ENCODE results near the gene FAM170A.

The FAM170A gene

GRCh38 chr5:119656023-119656422 is 26.7 kb downstream of the FAM170A start:
- Histone ChIP-seq H3K36me3 (ENCODE audit: control insufficient read depth, low read depth, low read length) (no peaks in the 10 kb centered on the region), H3K4me1 (ENCODE audit: control insufficient read depth, low read depth, low read length) (no peaks in the 10 kb centered on the region)

GRCh38 chr5:119666542-119666941 is 37.2 kb downstream of the FAM170A start:
- no peaks in the 10 kb centered on the region for H3K4me1 ChIP-seq (ENCODE audit: control insufficient read depth, low read depth, low read length)
- H3K27ac ChIP-seq (ENCODE audit: low read length), result no peak overlapping the region
- H3K4me3 ChIP-seq (ENCODE audit: low read length), result no peak overlapping the region
- H3K9me3 ChIP-seq (ENCODE audit: control insufficient read depth, low read depth, low read length), result no peaks in the 10 kb centered on the region
- no peaks in the 10 kb centered on the region for H3K36me3 ChIP-seq (ENCODE audit: control insufficient read depth, low read depth, low read length)
- no peak overlapping the region for H3K9ac ChIP-seq (ENCODE audit: low read length)
- H3K27me3 ChIP-seq (ENCODE audit: control insufficient read depth, insufficient read depth, low read length), result no peaks in the 10 kb centered on the region

More at GRCh38 chr5:119656023-119656422, 26.7 kb downstream of the FAM170A start:
- H3K4me3 ChIP-seq (ENCODE audit: low read length), result no peak overlapping the region
- H3K9me3 ChIP-seq (ENCODE audit: control insufficient read depth, low read depth, low read length), result no peaks in the 10 kb centered on the region
- no peaks in the 10 kb centered on the region for H3K27me3 ChIP-seq (ENCODE audit: control insufficient read depth, insufficient read depth, low read length)
- H3K27ac ChIP-seq (ENCODE audit: low read length), result no peak overlapping the region
- no peak overlapping the region for H3K9ac ChIP-seq (ENCODE audit: low read length)

GRCh38 chr5:119678351-119679028 is 49.1 kb downstream of the FAM170A start:
- Histone ChIP-seq H3K4me1 (ENCODE audit: control insufficient read depth, low read depth, low read length) (no peaks in the 10 kb centered on the region), H3K9me3 (ENCODE audit: control insufficient read depth, low read depth, low read length) (no peaks in the 10 kb centered on the region), H3K9ac (ENCODE audit: low read length) (no peak overlapping the region), H3K4me3 (ENCODE audit: low read length) (no peak overlapping the region), H3K27ac (ENCODE audit: low read length) (no peak overlapping the region), H3K27me3 (ENCODE audit: control insufficient read depth, insufficient read depth, low read length) (no peaks in the 10 kb centered on the region), H3K36me3 (ENCODE audit: control insufficient read depth, low read depth, low read length) (no peaks in the 10 kb centered on the region)

DNA sequence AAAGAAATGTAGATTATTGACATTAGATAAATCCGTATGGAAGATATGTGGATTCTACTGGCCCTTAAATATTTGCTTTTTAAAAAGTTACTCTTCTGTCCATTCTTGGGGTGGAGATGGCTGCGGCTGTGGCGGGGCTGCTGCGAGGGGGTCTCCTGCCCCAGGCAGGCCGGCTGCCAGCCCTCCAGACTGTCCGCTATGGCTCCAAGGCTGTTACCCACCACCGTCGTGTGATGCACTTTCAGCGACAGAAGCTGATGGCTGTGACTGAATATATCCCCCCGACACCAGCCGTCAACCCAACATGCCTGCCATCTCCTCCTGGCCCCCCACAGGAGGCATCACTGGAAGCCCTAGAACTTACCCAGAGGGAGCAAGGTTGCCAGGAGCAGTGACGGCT is 50.7 kb downstream of the FAM170A start:
- Histone ChIP-seq H3K27ac (ENCODE audit: low read length) (no peak overlapping the region), H3K9ac (ENCODE audit: low read length) (no peak overlapping the region), H3K36me3 (ENCODE audit: control insufficient read depth, low read depth, low read length) (no peaks in the 10 kb centered on the region), H3K27me3 (ENCODE audit: control insufficient read depth, insufficient read depth, low read length) (no peaks in the 10 kb centered on the region), H3K4me3 (ENCODE audit: low read length) (no peak overlapping the region), H3K4me1 (ENCODE audit: control insufficient read depth, low read depth, low read length) (no peaks in the 10 kb centered on the region), H3K9me3 (ENCODE audit: control insufficient read depth, low read depth, low read length) (no peaks in the 10 kb centered on the region)

DNA sequence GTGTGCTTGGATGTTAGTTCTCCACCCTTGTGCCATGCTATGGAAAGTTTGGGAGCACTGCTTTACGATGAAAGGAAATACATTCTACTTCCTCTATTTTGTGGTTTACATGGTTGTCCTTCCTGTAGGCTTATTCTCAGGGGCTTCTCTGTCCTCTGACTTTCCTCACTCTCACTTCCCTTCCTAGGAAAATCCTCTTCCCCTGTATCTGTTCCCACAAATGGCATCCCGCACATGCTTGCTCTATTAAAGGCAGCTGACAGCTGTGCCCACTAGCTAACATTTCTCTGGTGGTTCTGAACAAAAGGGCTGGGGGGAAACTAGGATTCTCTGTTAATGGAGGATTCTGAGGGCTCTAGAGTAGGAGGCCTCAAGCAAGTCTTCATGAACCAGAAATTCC is 52.4 kb downstream of the FAM170A start:
- Histone ChIP-seq H3K9me3 (ENCODE audit: control insufficient read depth, low read depth, low read length) (no peaks in the 10 kb centered on the region), H3K4me1 (ENCODE audit: control insufficient read depth, low read depth, low read length) (no peaks in the 10 kb centered on the region), H3K9ac (ENCODE audit: low read length) (no peak overlapping the region), H3K4me3 (ENCODE audit: low read length) (no peak overlapping the region), H3K27me3 (ENCODE audit: control insufficient read depth, insufficient read depth, low read length) (no peaks in the 10 kb centered on the region), H3K36me3 (ENCODE audit: control insufficient read depth, low read depth, low read length) (no peaks in the 10 kb centered on the region), H3K27ac (ENCODE audit: low read length) (no peak overlapping the region)

- Histone ChIP-seq H3K4me3 (ENCODE audit: low read length) (no peak overlapping the region), H3K27ac (ENCODE audit: low read length) (no peak overlapping the region), H3K36me3 (ENCODE audit: control insufficient read depth, low read depth, low read length) (no peaks in the 10 kb centered on the region), H3K27me3 (ENCODE audit: control insufficient read depth, insufficient read depth, low read length) (no peaks in the 10 kb centered on the region), H3K9me3 (ENCODE audit: control insufficient read depth, low read depth, low read length) (no peaks in the 10 kb centered on the region), H3K4me1 (ENCODE audit: control insufficient read depth, low read depth, low read length) (no peaks in the 10 kb centered on the region), H3K9ac (ENCODE audit: low read length) (no peak overlapping the region)
Observed at GRCh38 chr5:119682372-119682771, 53.0 kb downstream of the FAM170A start.
